GM21381 (cell line): ENCODE data around the gene GBP1.
"Not testable (repeated sequence)": the region's sequence is repeated elsewhere in the genome, so short reads cannot be mapped to it uniquely, and the experiment has no call there.

Experiments used
- ATAC-seq: cut with Tn5 transposase; IDR thresholded peaks from one replicate; pipeline ENCODE4 v1.9.1; 2021; ENCODE audit warnings: mild to moderate bottlenecking, moderate library complexity; ENCODE audit not compliant: unreplicated experiment

Gene GBP1

GRCh38 chr1:89022167-89022959 is 42.6 kb downstream of the GBP1 start, which contains the start of gene GBP3:
TSS of gene GBP3 (minus strand) at chr1:89022866. CDS start at chr1:89020721, 2,145 bp downstream.
- peak; percentile 73 for ATAC-seq

- ATAC-seq: not testable (repeated sequence)
Observed at GRCh38 chr1:89018318-89018717, 46.7 kb downstream of the GBP1 start.

- ATAC-seq: no peak
Observed at GRCh38 chr1:89008511-89008910, 56.5 kb downstream of the GBP1 start.

GRCh38 chr1:89005286-89006151 is 59.5 kb downstream of the GBP1 start:
- ATAC-seq: no peak
